ENCODE data around the gene PPM1M.
"Not testable (repeated sequence)": the region's sequence is repeated elsewhere in the genome, so short reads cannot be mapped to it uniquely, and the experiment has no call there.

PPM1M gene

GRCh38 chr3:52274781-52275180 lies 29.2 kb downstream of the PPM1M start:
- H3K27me3 ChIP-seq (ENCODE audit: control insufficient read depth in 1 of 2, insufficient read depth in 2 of 2, low read length in 2 of 2); H3K9me3 ChIP-seq (ENCODE audit: low read length); H3K36me3 ChIP-seq (ENCODE audit: insufficient read depth, low read length); H3K9ac ChIP-seq (ENCODE audit: low read length); H3K4me3 ChIP-seq (ENCODE audit: low read depth in 1 of 2, low read length in 2 of 2); H3K27ac ChIP-seq (ENCODE audit: low read depth, low read length): not testable (repeated sequence)
- H3K4me1 ChIP-seq (ENCODE audit: insufficient read depth, low read length): peaks cover 51% of the 10 kb centered on the region

DNA sequence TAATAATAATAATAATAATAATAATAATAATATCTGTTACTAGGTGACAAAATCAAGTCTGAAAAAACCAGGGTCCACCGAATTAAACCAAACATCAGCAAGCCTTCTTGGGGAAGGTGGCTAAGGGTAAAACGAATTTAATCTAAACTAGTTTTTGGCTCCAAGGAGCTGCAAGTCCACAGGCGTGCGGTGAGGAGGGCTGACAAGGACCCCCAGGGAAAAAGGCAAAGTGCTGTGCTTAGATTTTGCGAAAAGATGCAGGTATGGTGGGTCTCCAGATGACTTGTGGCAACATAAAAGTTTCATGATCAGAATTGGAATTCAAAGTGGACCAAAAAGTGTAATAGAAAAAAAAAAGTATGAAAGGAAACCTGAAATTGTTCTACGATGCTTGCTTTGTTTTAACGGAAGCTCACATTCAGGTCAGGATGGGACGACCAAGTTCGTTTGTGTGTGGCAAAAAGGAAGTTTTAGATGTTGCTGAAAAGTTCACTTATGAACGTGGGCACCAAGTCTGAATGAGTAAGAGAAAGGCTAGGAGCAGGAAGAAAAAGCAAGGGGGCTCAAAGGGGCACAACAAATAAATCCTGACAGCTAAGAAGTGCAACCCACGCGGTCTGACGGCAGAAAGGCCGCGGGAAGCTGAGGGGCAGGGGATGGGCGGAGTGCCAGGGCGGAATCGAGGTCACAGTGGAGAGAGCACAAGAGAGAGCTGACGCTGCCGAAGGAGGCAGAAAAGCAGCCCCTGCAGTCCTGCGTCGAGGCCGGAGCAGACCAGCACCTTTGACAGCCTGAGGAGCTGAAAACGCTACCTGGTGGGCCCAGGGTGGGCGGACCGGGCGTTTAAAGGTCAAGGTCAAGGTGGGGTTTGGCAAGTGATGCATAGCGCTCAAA lies 31.8 kb downstream of the PPM1M start:
- peaks cover 32% of the 10 kb centered on the region for H3K4me1 ChIP-seq (ENCODE audit: insufficient read depth, low read length)
- H3K9me3 ChIP-seq (ENCODE audit: low read length): no peaks in the 10 kb centered on the region
- peak overlapping the region; percentile 59 to 94 for H3K4me3 ChIP-seq (ENCODE audit: low read depth in 1 of 2, low read length in 2 of 2)
- no peaks in the 10 kb centered on the region for H3K36me3 ChIP-seq (ENCODE audit: insufficient read depth, low read length)
- H3K27me3 ChIP-seq (ENCODE audit: control insufficient read depth in 1 of 2, insufficient read depth in 2 of 2, low read length in 2 of 2): no peaks in the 10 kb centered on the region
- peak overlapping the region; percentile 96 for H3K27ac ChIP-seq (ENCODE audit: low read depth, low read length)
- H3K9ac ChIP-seq (ENCODE audit: low read length): peak overlapping the region; percentile 67

- Histone ChIP-seq H3K27ac (ENCODE audit: low read depth, low read length) (peak overlapping the region; percentile 96), H3K9ac (ENCODE audit: low read length) (peak overlapping the region; percentile 67), H3K27me3 (ENCODE audit: control insufficient read depth in 1 of 2, insufficient read depth in 2 of 2, low read length in 2 of 2) (no peaks in the 10 kb centered on the region), H3K4me3 (ENCODE audit: low read depth in 1 of 2, low read length in 2 of 2) (peak overlapping the region; percentile 59 to 94), H3K9me3 (ENCODE audit: low read length) (no peaks in the 10 kb centered on the region), H3K36me3 (ENCODE audit: insufficient read depth, low read length) (no peaks in the 10 kb centered on the region), H3K4me1 (ENCODE audit: insufficient read depth, low read length) (peaks cover 28% of the 10 kb centered on the region)
Observed at GRCh38 chr3:52277972-52278509, 32.5 kb downstream of the PPM1M start.

DNA sequence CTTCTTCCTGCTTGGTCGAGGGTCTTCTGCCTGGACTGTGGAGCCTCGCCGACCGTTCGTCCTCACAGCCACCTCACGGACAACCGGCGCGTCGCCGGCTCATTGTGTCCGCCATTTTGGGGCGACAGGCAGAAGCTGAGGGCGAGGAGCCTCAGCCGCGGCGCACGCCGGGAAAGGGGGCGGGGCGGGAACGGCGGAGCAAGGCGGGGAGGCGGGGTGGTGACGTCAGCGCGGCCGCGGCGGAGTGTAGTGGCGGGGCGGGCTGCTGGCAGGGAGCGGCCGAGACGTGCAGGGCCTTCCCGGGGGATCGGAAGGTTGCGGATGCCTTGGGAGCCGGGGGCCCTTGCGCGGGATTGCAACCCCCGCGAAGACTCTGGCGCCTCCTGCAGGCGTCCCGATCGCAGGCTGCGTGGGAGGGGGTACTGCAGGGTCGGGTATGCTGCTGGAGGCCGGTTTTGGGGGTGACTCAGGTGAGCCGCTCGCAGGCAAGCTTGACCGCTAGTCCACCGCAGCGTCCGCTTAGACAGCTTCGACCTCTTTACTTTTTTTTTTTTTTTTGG lies 33.0 kb downstream of the PPM1M start, which contains the start of gene WDR82:
Gene WDR82, minus strand, starts transcription at position 140 of the 560 bp plus-strand sequence. CDS start 288 bp downstream, outside the sequence.
- Histone ChIP-seq H3K4me3 (ENCODE audit: low read depth in 1 of 2, low read length in 2 of 2) (peak within 1 kb of the TSS; percentile 59 to 94), H3K9ac (ENCODE audit: low read length) (peak within 1 kb of the TSS; percentile 67), H3K9me3 (ENCODE audit: low read length) (no peaks in the 10 kb centered on the region), H3K36me3 (ENCODE audit: insufficient read depth, low read length) (no peaks in the 10 kb centered on the region), H3K27me3 (ENCODE audit: control insufficient read depth in 1 of 2, insufficient read depth in 2 of 2, low read length in 2 of 2) (no peaks in the 10 kb centered on the region), H3K4me1 (ENCODE audit: insufficient read depth, low read length) (peaks cover 28% of the 10 kb centered on the region), H3K27ac (ENCODE audit: low read depth, low read length) (peak within 1 kb of the TSS; percentile 96)

GRCh38 chr3:52279596-52279995 lies 34.0 kb downstream of the PPM1M start:
- Histone ChIP-seq H3K27me3 (ENCODE audit: control insufficient read depth in 1 of 2, insufficient read depth in 2 of 2, low read length in 2 of 2) (no peaks in the 10 kb centered on the region), H3K36me3 (ENCODE audit: insufficient read depth, low read length) (no peaks in the 10 kb centered on the region), H3K9me3 (ENCODE audit: low read length) (no peaks in the 10 kb centered on the region), H3K9ac (ENCODE audit: low read length) (no peak overlapping the region), H3K4me3 (ENCODE audit: low read depth in 1 of 2, low read length in 2 of 2) (peak overlapping the region; percentile 59 to 94), H3K4me1 (ENCODE audit: insufficient read depth, low read length) (peaks cover 21% of the 10 kb centered on the region), H3K27ac (ENCODE audit: low read depth, low read length) (peak overlapping the region; percentile 96)

DNA sequence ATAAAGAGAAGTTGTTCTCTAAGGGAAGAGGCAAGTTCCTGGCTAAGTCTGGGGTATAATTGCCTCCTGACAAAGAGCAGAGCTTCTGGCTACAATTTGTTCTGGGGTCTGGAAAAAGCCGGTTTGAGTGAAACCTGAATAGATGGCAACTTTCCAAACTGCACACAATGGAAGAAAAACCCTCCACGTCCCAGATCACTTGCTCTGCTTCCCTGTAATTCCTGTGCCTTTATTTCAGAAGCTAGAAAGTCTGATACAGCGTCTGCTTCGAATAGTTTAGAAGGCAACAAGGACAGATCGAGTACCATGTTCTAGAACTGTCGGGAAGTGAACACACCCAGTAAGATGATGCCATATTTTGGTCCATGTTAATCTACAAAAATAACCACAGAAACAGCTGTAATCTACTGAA lies 34.5 kb downstream of the PPM1M start:
- Histone ChIP-seq H3K9me3 (ENCODE audit: low read length) (no peaks in the 10 kb centered on the region), H3K4me1 (ENCODE audit: insufficient read depth, low read length) (peaks cover 20% of the 10 kb centered on the region), H3K36me3 (ENCODE audit: insufficient read depth, low read length) (no peaks in the 10 kb centered on the region), H3K4me3 (ENCODE audit: low read depth in 1 of 2, low read length in 2 of 2) (no peak overlapping the region), H3K9ac (ENCODE audit: low read length) (no peak overlapping the region), H3K27me3 (ENCODE audit: control insufficient read depth in 1 of 2, insufficient read depth in 2 of 2, low read length in 2 of 2) (no peaks in the 10 kb centered on the region), H3K27ac (ENCODE audit: low read depth, low read length) (peak overlapping the region; percentile 96)

- H3K36me3 ChIP-seq (ENCODE audit: insufficient read depth, low read length): no peaks in the 10 kb centered on the region
- peaks cover 20% of the 10 kb centered on the region for H3K4me1 ChIP-seq (ENCODE audit: insufficient read depth, low read length)
Observed at GRCh38 chr3:52281981-52282801, 36.6 kb downstream of the PPM1M start.

DNA sequence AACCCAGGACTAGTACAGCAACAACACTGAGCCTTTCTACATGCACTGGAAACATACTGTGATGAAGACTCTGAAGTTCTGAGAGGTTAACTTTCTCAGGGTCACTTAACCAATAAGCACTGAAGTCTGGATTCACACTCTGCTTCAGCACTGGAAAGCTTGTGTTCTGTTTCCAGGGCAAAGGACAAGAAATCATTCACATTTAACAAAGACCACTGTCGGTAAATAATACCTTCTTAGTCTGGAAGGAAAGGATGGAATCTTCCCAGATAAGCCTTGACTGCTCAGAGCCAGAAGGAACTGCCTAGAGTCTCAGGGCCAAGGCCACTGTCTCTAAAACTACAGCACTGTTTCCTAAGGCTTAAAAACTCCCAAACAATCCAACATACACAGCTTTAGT lies 37.7 kb downstream of the PPM1M start:
- Histone ChIP-seq H3K9me3 (ENCODE audit: low read length) (no peaks in the 10 kb centered on the region), H3K27ac (ENCODE audit: low read depth, low read length) (no peak overlapping the region), H3K4me3 (ENCODE audit: low read depth in 1 of 2, low read length in 2 of 2) (no peak overlapping the region), H3K9ac (ENCODE audit: low read length) (no peak overlapping the region), H3K4me1 (ENCODE audit: insufficient read depth, low read length) (peaks cover 24% of the 10 kb centered on the region), H3K36me3 (ENCODE audit: insufficient read depth, low read length) (no peaks in the 10 kb centered on the region), H3K27me3 (ENCODE audit: control insufficient read depth in 1 of 2, insufficient read depth in 2 of 2, low read length in 2 of 2) (no peaks in the 10 kb centered on the region)

More at GRCh38 chr3:52281981-52282801, 36.6 kb downstream of the PPM1M start:
- H3K27me3 ChIP-seq (ENCODE audit: control insufficient read depth in 1 of 2, insufficient read depth in 2 of 2, low read length in 2 of 2): no peaks in the 10 kb centered on the region
- H3K4me3 ChIP-seq (ENCODE audit: low read depth in 1 of 2, low read length in 2 of 2): no peak overlapping the region
- H3K27ac ChIP-seq (ENCODE audit: low read depth, low read length): no peak overlapping the region
- H3K9me3 ChIP-seq (ENCODE audit: low read length): no peaks in the 10 kb centered on the region
- H3K9ac ChIP-seq (ENCODE audit: low read length): no peak overlapping the region

DNA sequence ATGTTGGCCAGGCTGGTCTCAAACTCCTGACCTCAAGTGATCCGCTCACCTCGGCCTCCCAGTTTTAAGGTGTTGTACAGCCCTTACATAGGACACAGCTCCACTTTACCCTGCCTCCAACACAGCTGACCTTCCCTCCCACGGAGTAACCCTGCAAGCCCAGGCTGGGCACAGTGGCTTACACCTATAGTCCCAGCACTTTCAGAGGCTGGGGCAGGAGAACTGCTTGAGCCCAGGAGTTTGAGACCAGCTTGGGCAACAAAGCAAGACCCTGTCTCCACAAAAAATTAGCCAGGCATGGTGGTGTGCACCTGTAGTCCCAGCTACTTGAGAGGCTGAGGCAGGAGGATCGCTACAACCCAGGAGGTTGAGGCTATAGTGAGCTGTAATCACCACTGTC lies 38.5 kb downstream of the PPM1M start:
- not testable (repeated sequence) for H3K36me3 ChIP-seq (ENCODE audit: insufficient read depth, low read length); H3K27me3 ChIP-seq (ENCODE audit: control insufficient read depth in 1 of 2, insufficient read depth in 2 of 2, low read length in 2 of 2); H3K27ac ChIP-seq (ENCODE audit: low read depth, low read length); H3K9ac ChIP-seq (ENCODE audit: low read length); H3K4me3 ChIP-seq (ENCODE audit: low read depth in 1 of 2, low read length in 2 of 2); H3K9me3 ChIP-seq (ENCODE audit: low read length)
- peaks cover 27% of the 10 kb centered on the region for H3K4me1 ChIP-seq (ENCODE audit: insufficient read depth, low read length)

GRCh38 chr3:52286777-52287110 lies 41.2 kb downstream of the PPM1M start:
- H3K4me1 ChIP-seq (ENCODE audit: insufficient read depth, low read length): peaks cover 18% of the 10 kb centered on the region
- no peaks in the 10 kb centered on the region for H3K36me3 ChIP-seq (ENCODE audit: insufficient read depth, low read length)
- H3K27me3 ChIP-seq (ENCODE audit: control insufficient read depth in 1 of 2, insufficient read depth in 2 of 2, low read length in 2 of 2): no peaks in the 10 kb centered on the region
- peak overlapping the region; percentile 86 to 100 for H3K4me3 ChIP-seq (ENCODE audit: low read depth in 1 of 2, low read length in 2 of 2)
- no peaks in the 10 kb centered on the region for H3K9me3 ChIP-seq (ENCODE audit: low read length)
- peak overlapping the region; percentile 100 for H3K27ac ChIP-seq (ENCODE audit: low read depth, low read length)
- peak overlapping the region; percentile 86 for H3K9ac ChIP-seq (ENCODE audit: low read length)

DNA sequence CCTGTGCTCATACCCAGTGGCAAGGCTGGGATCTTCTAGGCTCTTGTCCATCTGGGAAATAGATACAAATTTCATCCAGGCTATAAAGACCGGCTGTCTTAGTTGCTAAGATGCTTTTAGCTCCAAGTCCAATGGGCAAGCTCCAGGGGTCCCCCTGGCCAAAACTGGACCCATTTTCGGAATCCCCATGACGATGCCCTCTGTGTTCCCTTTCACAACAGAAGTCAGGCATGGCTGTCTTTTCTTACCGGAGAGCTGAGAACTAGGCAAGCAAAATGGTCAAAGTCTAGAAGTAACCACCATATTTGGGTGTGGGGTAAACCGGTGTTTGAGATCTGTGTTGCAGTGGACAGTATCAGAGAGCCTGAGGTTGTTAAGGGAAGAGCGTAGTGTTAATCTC lies 43.1 kb downstream of the PPM1M start:
- peaks cover 18% of the 10 kb centered on the region for H3K4me1 ChIP-seq (ENCODE audit: insufficient read depth, low read length)
- H3K4me3 ChIP-seq (ENCODE audit: low read depth in 1 of 2, low read length in 2 of 2): peak overlapping the region; percentile 86 to 100

More for the DNA sequence above, 43.1 kb downstream of the PPM1M start:
- no peaks in the 10 kb centered on the region for H3K36me3 ChIP-seq (ENCODE audit: insufficient read depth, low read length)
- no peaks in the 10 kb centered on the region for H3K27me3 ChIP-seq (ENCODE audit: control insufficient read depth in 1 of 2, insufficient read depth in 2 of 2, low read length in 2 of 2)
- no peaks in the 10 kb centered on the region for H3K9me3 ChIP-seq (ENCODE audit: low read length)
- peak overlapping the region; percentile 100 for H3K27ac ChIP-seq (ENCODE audit: low read depth, low read length)
- H3K9ac ChIP-seq (ENCODE audit: low read length): no peak overlapping the region
